GM21717 (cell line): ENCODE results near the gene COX20.
A peak's percentile ranks its signal among the peaks of the same experiment; 100 is the strongest.
"Not testable (repeated sequence)": the region's sequence is repeated elsewhere in the genome, so short reads cannot be mapped to it uniquely, and the experiment has no call there.

Source experiments
- ATAC-seq: cut with Tn5 transposase; IDR thresholded peaks from one replicate; pipeline ENCODE4 v1.9.1; 2021; ENCODE audit warnings: mild to moderate bottlenecking, moderate library complexity; ENCODE audit not compliant: unreplicated experiment

The COX20 gene

DNA sequence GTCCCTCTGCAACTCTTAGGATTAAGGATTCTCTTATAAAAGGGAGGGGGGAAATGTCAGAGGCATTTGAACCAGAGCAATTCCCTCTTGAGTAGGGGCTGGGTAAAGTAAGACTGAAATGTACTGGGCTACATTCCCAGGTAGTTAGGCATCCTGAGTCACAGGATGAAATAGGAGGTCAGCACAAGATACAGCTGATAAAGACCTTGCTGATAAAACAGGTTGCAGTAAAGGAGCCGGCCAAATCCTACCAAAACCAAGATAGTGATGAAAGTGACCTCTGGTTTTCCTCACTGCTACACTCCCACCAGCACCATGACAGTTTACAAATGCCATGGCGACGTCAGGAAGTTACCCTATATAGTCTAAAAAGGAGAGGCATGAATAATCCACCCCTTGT, 14.3 kb upstream of the COX20 start:
- no peak for ATAC-seq

DNA sequence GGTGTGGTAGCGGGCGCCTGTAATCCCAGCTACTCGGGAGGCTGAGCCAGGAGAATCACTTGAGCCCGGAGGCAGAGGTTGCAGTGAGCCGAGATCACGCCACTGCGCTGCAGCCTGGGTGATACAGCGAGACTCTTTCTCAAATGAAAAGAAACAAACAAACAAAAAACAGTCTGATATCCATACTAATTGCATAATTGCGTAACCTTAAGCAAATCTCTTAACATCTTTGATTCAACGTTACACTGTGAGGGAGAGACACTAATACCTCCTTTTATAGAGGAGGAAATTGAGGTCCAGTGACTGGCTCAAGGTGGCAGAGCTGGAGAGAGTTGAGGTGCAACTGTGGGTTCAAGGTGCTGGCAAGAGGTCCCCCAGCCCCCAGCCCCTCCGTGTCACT, 12.6 kb upstream of the COX20 start:
- no peak for ATAC-seq

- no peak for ATAC-seq
These were observed 8.7 kb upstream of the COX20 start for GRCh38 chr1:244826712-244827111.

GRCh38 chr1:244830639-244831038, 4.8 kb upstream of the COX20 start:
- ATAC-seq = no peak

DNA sequence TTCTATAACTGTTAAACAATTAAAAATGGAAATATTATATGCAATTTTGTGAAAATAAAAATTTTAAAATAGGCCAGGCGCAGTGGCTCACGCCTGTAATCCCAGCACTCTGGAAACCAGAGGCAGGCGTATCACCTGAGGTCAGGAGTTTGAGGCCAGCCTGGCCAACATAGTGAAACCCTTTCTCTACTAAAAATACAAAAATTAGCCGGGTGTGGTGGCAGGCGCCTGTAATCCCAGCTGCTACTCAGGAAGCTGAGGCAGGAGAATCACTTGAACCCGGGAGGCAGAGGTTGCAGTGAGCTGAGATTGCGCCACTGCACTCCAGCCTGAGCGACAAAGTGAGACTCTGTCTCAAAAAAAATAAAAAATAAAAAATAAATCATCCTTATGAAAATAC, 2.2 kb upstream of the COX20 start:
- ATAC-seq = not testable (repeated sequence)

- ATAC-seq = peak; percentile 11
These were observed 1.5 kb upstream of the COX20 start for GRCh38 chr1:244833734-244834542.

- peak; percentile 75 for ATAC-seq
These were observed 749 bp upstream of the COX20 start for GRCh38 chr1:244834543-244835275.

- no peak for ATAC-seq
These were observed 670 bp downstream of the COX20 start for GRCh38 chr1:244836135-244836521.

DNA sequence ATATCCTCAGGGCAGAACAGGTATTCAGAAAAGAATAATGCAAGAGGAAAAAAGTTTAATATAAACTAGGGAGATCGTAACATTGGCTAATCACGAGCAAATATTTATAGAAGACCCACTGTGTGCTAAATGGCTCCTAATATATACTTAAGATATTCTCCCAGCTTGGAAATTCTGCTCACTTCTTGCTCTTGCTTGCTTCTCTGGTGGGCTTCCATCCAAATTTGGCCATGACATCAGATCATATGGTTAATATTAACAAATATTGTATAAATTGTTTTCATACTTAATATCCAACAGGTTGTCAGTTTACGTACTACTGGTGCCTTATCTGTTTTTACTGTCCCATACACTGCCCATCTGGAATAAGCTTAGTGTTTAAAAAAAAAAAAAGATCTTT, 1.1 kb downstream of the COX20 start:
- no peak for ATAC-seq

DNA sequence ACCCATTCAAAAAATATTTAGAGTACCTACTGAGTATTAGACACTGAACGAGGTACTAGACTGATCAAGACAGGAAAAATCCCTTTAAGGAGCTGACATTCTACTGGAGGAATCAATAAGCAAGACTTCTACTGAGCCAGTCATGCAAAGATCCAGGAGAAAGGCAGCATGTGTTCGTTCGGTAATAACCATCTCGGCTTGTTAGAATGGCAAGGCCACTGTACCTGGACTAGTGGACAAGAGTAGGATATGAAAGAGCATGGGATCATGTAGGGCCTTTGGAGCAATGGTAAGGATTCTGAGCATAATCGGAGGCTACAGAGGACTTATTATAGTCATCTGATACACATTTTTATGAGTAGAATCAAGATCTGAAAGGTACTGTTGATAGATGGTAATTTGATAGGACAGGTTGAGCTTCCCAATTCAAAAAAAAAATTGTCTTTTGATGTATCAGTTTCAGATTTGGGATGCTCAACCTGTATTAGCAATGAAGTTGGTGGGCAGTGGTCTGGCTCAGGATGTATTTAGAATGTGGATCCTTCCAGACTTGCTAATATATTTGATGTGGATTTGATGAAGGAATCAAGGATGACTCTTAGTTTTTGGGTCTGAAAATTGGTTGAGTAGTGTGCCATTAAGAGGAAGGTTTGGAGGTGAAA, 2.3 kb downstream of the COX20 start:
- ATAC-seq = no peak

DNA sequence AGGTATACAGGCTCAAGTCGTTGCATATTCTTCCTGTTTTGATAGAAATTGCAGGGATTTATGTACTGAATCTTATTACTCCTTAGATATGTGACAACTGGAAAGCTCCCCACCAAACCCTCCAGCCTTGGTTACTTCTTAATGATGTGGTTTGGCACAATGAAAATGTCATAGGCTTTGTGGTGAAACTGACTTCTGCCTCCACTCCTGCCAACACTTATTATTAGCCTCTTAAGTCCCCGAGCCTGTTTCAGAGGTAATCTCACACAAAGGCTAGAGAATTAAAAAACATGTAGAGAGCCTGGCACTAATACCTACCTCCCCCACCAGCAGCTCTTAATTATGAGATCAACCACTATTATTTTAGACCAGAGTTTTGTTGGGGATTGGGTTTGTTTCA, 4.2 kb downstream of the COX20 start:
- no peak for ATAC-seq

GRCh38 chr1:244840219-244840794, 4.8 kb downstream of the COX20 start:
- no peak for ATAC-seq

DNA sequence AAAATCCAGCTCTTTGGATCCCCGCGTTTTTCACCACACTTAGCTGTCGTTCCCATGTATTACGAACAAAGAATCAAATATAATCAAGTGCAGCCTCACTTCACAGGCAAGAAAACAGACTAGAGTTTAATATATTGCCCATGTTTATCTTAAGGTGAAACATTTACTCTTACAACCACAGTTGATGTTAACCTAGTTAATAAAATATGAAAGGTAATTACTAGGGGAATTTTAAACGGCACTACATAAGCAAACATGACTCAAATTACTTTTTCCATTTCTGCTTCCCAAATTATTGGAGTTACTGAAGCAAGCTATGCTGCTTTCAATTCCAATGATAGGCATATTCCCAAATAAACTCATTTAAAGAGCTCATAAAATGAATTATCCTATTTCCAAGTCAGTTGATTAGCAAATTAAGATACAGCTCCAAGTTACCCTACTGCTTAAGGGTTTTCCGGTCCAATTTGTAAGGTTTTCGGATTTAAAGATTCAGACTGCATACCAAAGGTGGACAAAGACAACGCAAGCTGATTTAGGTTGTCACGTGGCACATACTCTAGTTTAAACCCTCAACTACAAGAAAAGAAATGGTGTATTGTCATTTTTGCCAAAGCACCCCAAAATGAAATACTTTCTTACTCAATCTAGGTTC, 5.9 kb downstream of the COX20 start:
- no peak for ATAC-seq

GRCh38 chr1:244843148-244843978, 7.9 kb downstream of the COX20 start:
- ATAC-seq = no peak

- no peak for ATAC-seq
These were observed 9.0 kb downstream of the COX20 start for GRCh38 chr1:244844155-244845121.

DNA sequence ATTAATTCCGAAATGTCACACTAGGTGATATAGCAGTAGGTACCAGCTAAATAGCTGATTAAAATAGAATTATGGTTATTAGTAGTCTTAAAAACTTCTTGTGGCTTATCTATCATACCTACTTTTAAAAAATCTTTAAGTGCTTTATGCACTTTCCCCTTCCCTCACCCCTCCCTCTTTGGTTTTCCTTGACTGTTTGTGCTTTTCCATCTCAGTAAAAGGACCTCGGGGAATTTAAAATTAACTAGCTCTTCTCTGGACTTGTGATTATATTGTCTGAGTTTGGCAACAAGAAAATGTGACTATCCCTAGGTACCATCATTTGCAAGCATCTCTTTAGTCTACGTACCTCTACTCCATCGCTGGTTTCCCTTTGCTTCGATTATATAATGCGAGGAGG, 11.2 kb downstream of the COX20 start:
- ATAC-seq = no peak

DNA sequence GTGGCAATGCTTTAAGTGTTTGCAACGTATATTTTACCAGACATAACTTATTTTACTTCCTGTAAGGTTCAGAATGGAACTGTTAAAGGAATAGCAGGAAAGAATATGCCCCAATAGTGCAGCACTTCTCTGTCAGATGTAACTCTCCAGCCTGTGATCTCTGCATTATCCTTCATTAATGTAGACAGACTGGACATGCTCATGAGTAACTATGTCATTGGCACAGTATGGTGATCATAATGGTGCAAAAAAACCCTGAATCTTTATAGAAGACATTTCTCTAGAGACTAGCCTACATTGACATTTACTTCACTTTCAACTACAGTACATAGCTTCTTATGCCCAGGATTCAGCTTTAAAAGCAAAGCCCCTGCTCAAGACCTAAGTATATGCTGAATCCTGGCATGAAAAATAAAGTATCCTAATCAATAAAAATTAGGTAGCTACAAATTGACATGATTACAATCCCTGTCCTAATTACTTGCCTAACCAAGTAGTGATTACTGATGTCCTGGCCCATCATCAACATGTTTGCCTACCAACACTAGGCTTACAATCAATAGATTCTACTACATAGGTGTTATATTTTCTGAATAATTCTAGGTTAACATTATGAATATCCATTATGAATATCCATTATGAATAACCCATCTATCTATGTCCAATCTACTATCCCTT, 13.9 kb downstream of the COX20 start:
- ATAC-seq = no peak

- ATAC-seq = no peak
These were observed 14.8 kb downstream of the COX20 start for GRCh38 chr1:244850099-244850852.
